Amniotic epithelial cell (primary cell): ENCODE data around the gene EIF2S3B.
"Not testable (repeated sequence)": the region's sequence is repeated elsewhere in the genome, so short reads cannot be mapped to it uniquely, and the experiment has no call there.

ENCODE experiments used
- DNase-seq: peaks from one replicate; pipeline ENCODE4 v3.0.0-alpha.2; 2010; ENCODE audit warnings: low read depth

The EIF2S3B gene

GRCh38 chr12:10505620-10506019, at the start of gene EIF2S3B:
EIF2S3B (plus strand) TSS chr12:10505890; CDS start chr12:10505903, 13 bp downstream.
- no peak for DNase-seq

- no peak for DNase-seq
These were observed 48.8 kb upstream of the EIF2S3B start for GRCh38 chr12:10456856-10457255.

- DNase-seq = no peak
These were observed 47.9 kb upstream of the EIF2S3B start for GRCh38 chr12:10457760-10458159.

DNA sequence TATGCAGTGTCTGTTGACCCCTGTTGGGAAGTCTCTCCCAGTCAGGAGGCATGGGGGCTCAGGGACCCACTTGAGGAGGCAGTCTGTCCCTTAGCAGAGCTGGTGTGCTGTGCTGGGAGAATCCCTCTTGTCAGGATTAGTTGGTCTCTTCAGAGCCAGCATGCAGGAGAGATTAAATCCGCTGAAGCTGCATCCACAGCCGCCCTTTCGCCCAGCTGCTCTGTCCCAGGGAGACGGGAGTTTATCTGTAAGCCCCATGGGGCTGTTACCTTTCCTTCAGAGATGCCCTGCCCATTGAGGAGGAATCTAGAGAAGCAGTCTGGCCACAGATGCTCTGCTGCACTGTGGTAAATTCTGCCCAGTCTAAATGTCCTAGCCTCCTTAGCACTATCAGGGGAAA, 39.4 kb upstream of the EIF2S3B start:
- no peak for DNase-seq

GRCh38 chr12:10469701-10470100, 36.0 kb upstream of the EIF2S3B start:
- DNase-seq = no peak

DNA sequence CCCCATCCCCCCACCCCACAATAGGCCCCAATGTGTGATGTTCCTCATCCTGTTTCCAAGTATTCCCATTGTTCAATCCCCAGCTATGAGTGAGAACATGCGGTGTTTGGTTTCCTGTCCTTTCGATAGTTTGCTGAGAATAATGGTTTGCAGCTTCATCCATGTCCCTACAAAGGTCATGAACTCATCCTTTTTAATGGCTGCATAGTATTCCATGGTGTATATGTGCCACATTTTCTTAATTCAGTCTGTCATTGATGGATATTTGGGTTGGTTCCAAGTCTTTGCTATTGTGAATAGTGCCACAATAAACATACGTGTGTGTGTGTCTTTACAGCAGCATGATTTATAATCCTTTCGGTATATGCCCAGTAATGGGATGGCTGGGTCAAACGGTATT, 32.9 kb upstream of the EIF2S3B start:
- DNase-seq = not testable (repeated sequence)

GRCh38 chr12:10481901-10482300, 23.8 kb upstream of the EIF2S3B start:
- not testable (repeated sequence) for DNase-seq

- not testable (repeated sequence) for DNase-seq
These were observed 18.4 kb upstream of the EIF2S3B start for GRCh38 chr12:10487328-10487727.

- no peak for DNase-seq
These were observed 13.9 kb upstream of the EIF2S3B start for GRCh38 chr12:10491766-10492165.

GRCh38 chr12:10497602-10498001, 8.1 kb upstream of the EIF2S3B start:
- peak; percentile 2 for DNase-seq

GRCh38 chr12:10498042-10498441, 7.6 kb upstream of the EIF2S3B start:
- no peak for DNase-seq

DNA sequence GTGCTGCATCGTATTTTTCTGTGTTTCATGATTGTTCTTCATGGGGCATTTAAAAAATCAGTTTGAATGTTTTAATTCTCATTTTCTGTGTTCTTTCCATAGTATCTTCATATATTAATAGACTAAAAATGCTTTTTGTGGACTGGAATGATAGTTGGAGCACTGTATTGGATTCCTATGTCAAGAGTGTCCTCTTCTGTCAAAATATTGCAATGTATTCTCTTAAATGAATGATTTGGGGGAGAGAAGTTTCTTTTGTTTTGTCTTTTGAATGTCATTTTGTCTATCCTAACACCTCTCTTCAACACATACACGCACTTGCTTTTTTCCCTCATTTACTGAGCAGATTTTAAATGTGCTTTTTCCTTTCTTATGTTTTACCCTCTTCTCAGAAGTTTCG, 4.7 kb upstream of the EIF2S3B start:
- DNase-seq = peak; percentile 27

DNA sequence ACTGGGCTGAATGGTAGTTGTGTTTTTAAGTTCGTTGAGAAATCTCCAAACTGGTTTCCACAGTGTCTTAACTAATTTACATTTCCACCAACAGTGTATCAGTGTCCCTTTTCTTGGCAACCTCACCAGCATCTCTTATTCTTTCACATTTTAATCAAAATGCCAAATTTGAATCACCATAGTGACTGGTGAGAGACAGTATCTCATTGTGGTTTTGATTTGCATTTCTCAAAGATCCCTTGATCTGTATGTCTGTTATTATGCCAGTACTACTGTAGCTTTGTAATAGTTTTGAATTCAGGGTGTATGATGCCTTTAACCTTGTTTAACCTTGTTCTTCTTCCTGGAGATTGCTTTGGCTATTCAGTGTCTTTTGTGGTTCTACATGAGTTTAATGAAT, 2.2 kb upstream of the EIF2S3B start:
- DNase-seq = no peak

- no peak for DNase-seq
These were observed 6.2 kb downstream of the EIF2S3B start for GRCh38 chr12:10511756-10512355.

- no peak for DNase-seq
These were observed 7.1 kb downstream of the EIF2S3B start for GRCh38 chr12:10512798-10513197.

DNA sequence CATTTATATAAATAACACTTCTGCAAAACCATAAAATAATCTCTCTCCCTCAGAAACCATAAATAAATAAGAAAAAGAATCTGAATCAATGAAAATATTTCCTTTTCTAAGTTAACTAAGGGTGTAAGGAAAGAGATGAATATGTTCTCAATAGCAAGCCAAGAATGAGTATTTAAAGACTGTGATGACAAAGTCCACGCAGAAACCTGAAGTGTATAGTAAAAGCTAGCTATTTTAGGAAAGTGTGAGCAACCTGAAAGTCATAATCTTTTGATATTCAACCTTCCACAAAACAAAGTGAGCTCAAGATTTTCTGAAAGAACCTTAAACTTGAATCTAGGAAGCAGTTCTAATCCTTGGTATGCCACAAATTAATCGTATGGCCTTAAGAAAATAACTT, 15.9 kb downstream of the EIF2S3B start:
- no peak for DNase-seq

DNA sequence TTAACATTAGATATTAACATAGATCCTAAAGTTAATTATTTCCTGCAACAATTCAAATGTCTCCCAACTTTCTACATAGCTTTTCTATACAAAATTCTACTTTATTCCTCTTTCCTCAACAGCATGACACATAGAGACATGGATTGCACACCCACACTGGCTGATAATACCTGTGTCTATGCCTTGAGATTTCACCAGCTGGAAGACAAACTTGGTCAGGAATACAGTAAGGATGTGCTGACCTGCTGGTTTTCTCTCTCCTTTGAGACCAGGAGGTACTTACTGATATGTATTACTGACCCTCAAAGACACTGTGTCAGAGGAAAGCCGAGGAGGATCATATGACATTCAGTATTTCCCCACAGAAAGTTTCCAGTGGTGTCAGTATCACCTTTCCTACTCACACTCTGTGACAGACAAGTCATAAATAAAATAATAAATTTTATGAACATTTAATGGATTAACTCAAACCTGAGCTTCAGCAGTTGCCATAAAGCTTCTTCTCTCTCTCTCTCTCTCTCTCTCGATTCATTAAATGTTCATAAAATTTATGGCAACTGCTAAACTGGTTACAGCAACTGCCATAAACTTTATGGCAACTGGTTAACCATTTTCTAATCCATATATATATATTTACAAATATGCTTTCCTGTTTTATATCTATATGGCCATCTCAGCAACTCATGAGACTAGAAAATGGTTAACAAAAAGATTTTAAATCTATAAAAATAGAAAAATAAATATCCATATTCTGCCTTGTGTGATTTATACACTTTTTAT, 22.7 kb downstream of the EIF2S3B start:
- DNase-seq = no peak

DNA sequence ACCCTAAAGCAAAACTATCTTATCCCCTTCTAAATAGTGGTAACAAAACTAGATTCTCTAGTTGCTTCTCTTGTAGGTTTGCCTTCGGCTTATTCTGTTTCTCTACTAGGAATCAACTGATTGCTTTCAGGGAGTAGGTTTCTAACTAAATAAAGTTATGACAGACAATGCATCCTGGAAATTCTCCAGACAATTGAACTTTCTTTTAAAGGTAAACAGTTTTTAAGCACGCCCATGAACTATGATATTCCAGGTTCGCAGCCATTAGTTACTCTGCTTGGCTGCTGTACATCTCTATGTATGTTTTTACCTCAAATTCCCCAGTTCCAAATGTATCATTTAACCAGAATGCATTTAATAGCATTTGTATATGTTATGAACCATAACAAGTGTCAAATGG, 23.9 kb downstream of the EIF2S3B start:
- DNase-seq = no peak

- no peak for DNase-seq
These were observed 32.0 kb downstream of the EIF2S3B start for GRCh38 chr12:10537721-10538120.

- DNase-seq = peak; percentile 21
These were observed 35.1 kb downstream of the EIF2S3B start for GRCh38 chr12:10540776-10541205.

DNA sequence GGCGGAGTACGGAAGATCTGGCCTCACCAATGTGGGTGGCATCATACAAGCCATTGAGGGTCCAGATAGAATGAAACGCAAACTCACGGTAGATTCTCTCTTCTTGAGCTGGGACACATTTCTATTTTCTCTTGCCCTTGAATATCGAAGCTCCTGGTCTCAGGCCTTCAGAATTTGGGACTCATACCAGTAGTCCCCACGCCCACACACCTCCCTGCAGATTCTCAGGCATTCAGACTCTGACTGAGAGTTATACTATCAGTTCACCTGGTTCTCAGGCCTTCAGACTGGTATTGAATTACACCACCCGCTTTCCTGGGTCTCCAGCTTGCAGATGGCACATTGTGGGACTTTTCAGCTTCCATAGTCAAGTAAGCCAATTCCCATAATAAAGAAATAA, 37.8 kb downstream of the EIF2S3B start:
- DNase-seq = no peak

- no peak for DNase-seq
These were observed 45.7 kb downstream of the EIF2S3B start for GRCh38 chr12:10551375-10551774.

DNA sequence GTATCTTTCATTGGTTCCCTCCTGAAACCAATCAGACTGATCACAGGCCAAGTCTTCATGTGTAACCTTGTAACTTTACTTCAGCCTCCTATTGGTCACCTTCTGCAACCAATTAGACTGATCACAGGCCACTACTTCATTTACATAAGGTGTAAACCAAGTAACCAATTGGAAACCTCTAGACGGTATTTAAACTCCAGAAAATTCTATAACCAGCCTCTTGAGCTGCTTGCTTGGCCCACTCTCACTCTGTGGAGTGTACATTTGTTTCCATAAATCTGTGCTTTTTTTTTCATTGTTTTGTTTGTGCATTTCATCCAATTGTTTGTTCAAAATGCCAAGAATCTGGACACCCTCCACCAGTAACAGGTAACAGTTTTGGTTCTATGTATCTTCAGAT, 47.5 kb downstream of the EIF2S3B start:
- DNase-seq = no peak
